ENCODE results near the gene PDE8B.

Gene PDE8B

GRCh38 chr5:77322406-77322805 is 111.9 kb downstream of the PDE8B start:
- no peak overlapping the region for H3K4me3 ChIP-seq (ENCODE audit: control insufficient read depth, low read depth, low read length)
- DNase-seq (ENCODE audit: low read depth) = no peak
- TF ChIP-seq, protein P1, sequence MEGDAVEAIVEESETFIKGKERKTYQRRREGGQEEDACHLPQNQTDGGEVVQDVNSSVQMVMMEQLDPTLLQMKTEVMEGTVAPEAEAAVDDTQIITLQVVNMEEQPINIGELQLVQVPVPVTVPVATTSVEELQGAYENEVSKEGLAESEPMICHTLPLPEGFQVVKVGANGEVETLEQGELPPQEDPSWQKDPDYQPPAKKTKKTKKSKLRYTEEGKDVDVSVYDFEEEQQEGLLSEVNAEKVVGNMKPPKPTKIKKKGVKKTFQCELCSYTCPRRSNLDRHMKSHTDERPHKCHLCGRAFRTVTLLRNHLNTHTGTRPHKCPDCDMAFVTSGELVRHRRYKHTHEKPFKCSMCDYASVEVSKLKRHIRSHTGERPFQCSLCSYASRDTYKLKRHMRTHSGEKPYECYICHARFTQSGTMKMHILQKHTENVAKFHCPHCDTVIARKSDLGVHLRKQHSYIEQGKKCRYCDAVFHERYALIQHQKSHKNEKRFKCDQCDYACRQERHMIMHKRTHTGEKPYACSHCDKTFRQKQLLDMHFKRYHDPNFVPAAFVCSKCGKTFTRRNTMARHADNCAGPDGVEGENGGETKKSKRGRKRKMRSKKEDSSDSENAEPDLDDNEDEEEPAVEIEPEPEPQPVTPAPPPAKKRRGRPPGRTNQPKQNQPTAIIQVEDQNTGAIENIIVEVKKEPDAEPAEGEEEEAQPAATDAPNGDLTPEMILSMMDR (conservative IDR thresholded peaks at IDR 0.05; ENCODE audit: control insufficient read depth, insufficient read depth, low read depth, low read length) = no peak

DNA sequence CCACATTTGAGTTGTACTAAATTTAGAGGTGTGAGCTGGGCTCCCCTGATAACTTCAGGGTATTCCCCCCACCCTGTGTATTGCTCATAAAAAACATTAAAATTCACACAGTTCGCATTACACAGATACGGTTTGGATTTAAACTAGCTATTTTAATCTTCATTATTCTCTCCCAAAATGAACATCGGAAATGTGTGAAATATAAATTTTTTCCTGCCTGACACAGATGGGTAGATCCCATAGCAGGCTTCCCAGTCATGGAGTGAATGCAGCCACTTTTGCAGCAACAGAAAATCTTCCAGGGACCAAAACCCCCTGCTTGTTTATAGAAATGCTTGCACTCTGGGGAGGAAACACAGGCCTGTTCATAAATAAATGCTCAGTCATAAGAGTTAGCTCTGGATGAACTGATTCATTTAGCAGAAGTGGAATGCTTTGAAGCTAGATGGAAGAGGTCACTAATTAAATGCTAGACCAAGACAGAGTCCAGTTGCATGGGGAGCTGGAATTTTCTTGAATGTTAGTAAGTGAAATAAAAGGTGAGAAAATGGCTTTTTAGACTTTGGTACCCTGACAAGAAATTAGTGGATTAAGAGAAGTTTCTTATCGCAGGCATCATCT is 115.6 kb downstream of the PDE8B start:
- TF ChIP-seq, protein P1 (conservative IDR thresholded peaks at IDR 0.05; ENCODE audit: control insufficient read depth, insufficient read depth, low read depth, low read length) = no peak
- DNase-seq (ENCODE audit: low read depth) = no peak

GRCh38 chr5:77326986-77327734 is 116.7 kb downstream of the PDE8B start:
- DNase-seq (ENCODE audit: low read depth) = no peak
- TF ChIP-seq, protein P1 (conservative IDR thresholded peaks at IDR 0.05; ENCODE audit: control insufficient read depth, insufficient read depth, low read depth, low read length) = no peak
- H3K4me3 ChIP-seq (ENCODE audit: control insufficient read depth, low read depth, low read length) = no peak overlapping the region

More for the DNA sequence above, 115.6 kb downstream of the PDE8B start:
- H3K4me3 ChIP-seq (ENCODE audit: control insufficient read depth, low read depth, low read length) = no peak overlapping the region

GRCh38 chr5:77328930-77329647 is 118.6 kb downstream of the PDE8B start:
- TF ChIP-seq, protein P1 (conservative IDR thresholded peaks at IDR 0.05; ENCODE audit: control insufficient read depth, insufficient read depth, low read depth, low read length) = no peak
- DNase-seq (ENCODE audit: low read depth) = no peak
- no peak overlapping the region for H3K4me3 ChIP-seq (ENCODE audit: control insufficient read depth, low read depth, low read length)

DNA sequence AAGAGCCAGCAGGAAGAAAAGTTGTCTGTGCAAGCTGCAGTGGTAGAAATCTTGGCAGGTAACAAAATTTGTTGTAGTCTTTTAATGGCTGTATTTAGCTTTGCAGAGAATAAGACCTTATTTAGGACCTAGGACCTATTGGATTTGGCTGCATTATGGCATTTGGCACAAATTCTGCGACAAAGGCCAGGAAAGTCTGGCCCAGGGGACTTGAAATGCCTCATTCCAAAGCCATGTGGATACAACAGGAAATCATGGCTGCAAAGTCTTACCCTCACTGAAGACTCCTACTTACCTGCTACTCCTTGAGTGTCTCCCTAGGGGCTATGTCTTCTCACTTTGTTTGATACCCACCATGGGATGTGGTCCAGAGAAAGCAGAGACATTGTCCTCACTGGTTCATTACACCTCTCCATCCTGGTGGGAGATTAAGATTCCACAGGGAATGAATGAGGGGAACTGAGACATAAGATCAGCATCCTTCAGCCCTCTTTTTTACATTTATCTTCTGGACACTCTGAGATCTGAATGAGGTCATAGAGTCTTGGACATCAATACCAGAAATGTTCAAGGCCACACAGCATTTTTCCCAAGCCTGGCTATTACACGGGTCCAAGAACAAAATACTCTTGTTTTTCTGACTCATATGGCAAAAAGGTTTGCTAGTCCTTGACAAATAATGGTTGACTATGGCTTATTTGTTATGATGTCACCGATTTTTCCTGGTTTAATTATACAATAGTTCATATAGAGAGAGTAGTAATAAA is 119.4 kb downstream of the PDE8B start:
- DNase-seq (ENCODE audit: low read depth) = peak; percentile 25
- TF ChIP-seq, protein P1 (conservative IDR thresholded peaks at IDR 0.05; ENCODE audit: control insufficient read depth, insufficient read depth, low read depth, low read length) = no peak
- H3K4me3 ChIP-seq (ENCODE audit: control insufficient read depth, low read depth, low read length) = no peak overlapping the region

DNA sequence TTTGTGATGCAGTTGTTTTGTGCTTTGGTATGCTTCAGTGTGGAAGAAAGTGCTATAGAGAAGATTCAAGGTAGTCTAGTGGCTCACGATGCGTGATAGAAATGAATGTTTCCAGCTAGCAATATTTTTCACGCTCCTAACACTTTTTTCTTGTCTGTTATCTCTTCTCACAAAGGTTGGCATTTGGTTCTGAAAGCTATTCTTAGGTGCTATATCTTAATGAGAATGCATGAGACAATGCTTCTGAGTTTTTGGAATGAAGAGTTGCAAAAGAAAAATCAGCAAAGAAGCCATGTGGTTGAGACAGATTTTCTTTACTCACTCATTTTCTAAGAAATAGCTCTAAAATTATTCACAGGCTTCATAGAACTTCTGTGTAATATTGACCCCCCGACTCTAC is 122.6 kb downstream of the PDE8B start:
- DNase-seq (ENCODE audit: low read depth) = no peak
- no peak overlapping the region for H3K4me3 ChIP-seq (ENCODE audit: control insufficient read depth, low read depth, low read length)
- TF ChIP-seq, protein P1 (conservative IDR thresholded peaks at IDR 0.05; ENCODE audit: control insufficient read depth, insufficient read depth, low read depth, low read length) = no peak
